HEK293 (cell line): ENCODE results near the gene GSTT2B.

ENCODE experiments used
- CTCF ChIP-seq: fragments of 450-650 bp; formaldehyde crosslinking; IDR thresholded peaks from 2 replicates; pipeline ENCODE4 v1.5.1; 2016; ENCODE audit warnings: missing biosample characterization, missing genetic modification characterization
- HOXA7 ChIP-seq: sonication (generic); formaldehyde crosslinking; IDR thresholded peaks from 2 replicates; pipeline ENCODE4 v1.8.1; 2022; ENCODE audit warnings: missing genetic modification reagents, borderline replicate concordance
- TSHZ1 ChIP-seq: fragments of 450-650 bp; formaldehyde crosslinking; IDR thresholded peaks from 2 replicates; pipeline ENCODE4 v1.5.1; 2016; ENCODE audit warnings: missing biosample characterization, missing genetic modification characterization, borderline replicate concordance
- ZNF830 ChIP-seq: fragments of 450-650 bp; IDR thresholded peaks from 2 replicates; pipeline ENCODE4 v1.5.0; 2018; ENCODE audit warnings: missing biosample characterization, missing genetic modification characterization, low read depth, mild to moderate bottlenecking, moderate library complexity

DNA sequence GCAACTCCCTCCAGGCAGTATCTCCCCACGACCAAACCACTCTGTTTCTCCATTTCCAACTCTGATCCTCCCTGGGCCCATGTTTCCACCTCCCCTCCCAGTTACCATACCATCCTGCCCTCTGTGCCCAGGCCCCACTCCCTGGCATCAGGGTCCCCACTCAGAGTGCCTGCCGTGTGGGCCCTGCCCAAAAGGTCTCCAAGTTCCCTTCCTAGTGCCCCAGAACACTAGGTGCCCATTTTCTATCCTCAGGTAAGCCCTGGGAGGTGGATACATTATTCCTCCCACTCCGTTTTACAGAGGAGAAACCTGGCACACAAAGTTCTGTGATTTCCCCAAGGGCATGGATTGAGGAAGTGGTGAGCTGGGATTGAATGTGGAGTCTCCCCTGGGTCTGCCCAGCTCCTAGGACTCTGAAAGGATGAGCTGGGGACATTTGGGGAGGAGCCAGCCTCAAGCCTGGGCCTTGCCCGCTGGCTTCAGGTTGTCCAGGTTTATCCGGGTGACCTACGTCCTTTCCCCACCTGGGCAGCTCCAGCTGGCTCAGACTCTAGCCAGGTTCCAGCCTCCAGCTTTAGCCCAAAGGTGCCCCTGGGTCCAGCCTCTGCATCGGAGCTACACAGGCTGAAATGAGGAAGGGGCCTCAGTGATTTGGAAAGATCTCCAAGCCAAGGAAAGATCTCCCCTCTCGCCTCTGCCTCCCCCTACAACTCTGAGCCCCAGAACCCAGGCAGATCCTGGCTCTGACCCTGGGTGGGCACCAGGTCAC is 46.4 kb upstream of the GSTT2B start:
- no peak for TF ChIP-seq TSHZ1 (tag by site-specific recombination)
- no peak for TF ChIP-seq CTCF (tag by site-specific recombination)
- no peak for TF ChIP-seq ZNF830 (tag by site-specific recombination)
- no peak for TF ChIP-seq HOXA7 (CRISPR knock-in tag)
